A673 (cell line): Measurements from ENCODE around the gene SMURF1.
"Not testable (repeated sequence)": the region's sequence is repeated elsewhere in the genome, so short reads cannot be mapped to it uniquely, and the experiment has no call there.

Experiments used
- EZH2 ChIP-seq: fragments of 200-600 bp; sonication (generic); IDR thresholded peaks from 2 replicates; pipeline ENCODE4 v1.6.1; 2017; ENCODE audit warnings: borderline replicate concordance, low read depth, mild to moderate bottlenecking, mixed read lengths, antibody characterized with exemption, low read length; ENCODE audit not compliant: poor library complexity, severe bottlenecking
- TF ChIP-seq, protein P1 (sequence below): fragments of 300-800, 200-600 bp; sonication (generic); conservative IDR thresholded peaks from 2 replicates; pipeline ENCODE4 v1.5.1; 2017; ENCODE audit warnings: low read depth, mild to moderate bottlenecking, antibody characterized with exemption, low read length, moderate library complexity, mixed read lengths

DNA sequence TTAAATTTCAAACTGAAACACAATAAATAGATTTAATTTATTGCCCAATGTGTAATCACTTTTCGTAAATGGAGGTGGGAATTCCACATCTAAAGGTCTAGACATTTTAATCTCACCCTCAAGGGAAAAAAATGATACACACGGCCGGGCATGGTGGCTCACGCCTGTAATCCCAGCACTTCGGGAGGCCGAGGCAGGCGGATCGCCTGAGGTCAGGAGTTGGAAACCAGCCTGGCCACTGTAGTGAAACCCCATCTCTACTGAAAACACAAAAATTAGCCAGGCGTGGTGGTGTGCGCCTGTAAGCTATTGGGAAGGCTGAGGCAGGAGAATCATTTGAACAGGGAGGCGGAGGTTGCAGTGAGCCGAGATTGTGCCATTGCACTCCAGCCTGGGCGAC, 42.4 kb downstream of the SMURF1 start:
- TF ChIP-seq, protein P1, sequence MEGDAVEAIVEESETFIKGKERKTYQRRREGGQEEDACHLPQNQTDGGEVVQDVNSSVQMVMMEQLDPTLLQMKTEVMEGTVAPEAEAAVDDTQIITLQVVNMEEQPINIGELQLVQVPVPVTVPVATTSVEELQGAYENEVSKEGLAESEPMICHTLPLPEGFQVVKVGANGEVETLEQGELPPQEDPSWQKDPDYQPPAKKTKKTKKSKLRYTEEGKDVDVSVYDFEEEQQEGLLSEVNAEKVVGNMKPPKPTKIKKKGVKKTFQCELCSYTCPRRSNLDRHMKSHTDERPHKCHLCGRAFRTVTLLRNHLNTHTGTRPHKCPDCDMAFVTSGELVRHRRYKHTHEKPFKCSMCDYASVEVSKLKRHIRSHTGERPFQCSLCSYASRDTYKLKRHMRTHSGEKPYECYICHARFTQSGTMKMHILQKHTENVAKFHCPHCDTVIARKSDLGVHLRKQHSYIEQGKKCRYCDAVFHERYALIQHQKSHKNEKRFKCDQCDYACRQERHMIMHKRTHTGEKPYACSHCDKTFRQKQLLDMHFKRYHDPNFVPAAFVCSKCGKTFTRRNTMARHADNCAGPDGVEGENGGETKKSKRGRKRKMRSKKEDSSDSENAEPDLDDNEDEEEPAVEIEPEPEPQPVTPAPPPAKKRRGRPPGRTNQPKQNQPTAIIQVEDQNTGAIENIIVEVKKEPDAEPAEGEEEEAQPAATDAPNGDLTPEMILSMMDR = not testable (repeated sequence)
- not testable (repeated sequence) for TF ChIP-seq EZH2
